NCI-H446 treated with DMSO at 0.1 percent for 48 hours (cell line): ENCODE measurements around the gene CPOX.

Source experiments
- DNase-seq: peaks from one replicate; lab custom pipeline; 2025; lab: John Stamatoyannopoulos, UW

The CPOX gene

DNA sequence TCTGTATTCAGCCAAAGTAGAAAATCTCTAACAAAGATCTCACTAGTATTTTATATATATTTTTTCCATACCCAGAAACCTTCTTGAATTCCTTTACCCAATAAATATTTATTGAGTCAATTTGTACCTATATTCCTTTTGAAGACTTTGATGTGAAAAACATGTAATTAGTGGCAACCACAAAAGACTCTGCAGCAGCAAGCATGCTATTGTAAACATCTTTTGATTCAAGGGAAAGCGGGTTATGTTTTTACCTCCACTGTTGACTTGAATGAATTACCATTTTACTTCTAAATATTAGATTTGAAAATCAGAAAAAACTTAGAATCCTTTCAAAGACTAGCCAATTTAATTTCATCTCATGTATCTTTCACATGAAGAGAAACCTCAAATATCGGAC lies 59.2 kb downstream of the CPOX start:
- DNase-seq: no peak

DNA sequence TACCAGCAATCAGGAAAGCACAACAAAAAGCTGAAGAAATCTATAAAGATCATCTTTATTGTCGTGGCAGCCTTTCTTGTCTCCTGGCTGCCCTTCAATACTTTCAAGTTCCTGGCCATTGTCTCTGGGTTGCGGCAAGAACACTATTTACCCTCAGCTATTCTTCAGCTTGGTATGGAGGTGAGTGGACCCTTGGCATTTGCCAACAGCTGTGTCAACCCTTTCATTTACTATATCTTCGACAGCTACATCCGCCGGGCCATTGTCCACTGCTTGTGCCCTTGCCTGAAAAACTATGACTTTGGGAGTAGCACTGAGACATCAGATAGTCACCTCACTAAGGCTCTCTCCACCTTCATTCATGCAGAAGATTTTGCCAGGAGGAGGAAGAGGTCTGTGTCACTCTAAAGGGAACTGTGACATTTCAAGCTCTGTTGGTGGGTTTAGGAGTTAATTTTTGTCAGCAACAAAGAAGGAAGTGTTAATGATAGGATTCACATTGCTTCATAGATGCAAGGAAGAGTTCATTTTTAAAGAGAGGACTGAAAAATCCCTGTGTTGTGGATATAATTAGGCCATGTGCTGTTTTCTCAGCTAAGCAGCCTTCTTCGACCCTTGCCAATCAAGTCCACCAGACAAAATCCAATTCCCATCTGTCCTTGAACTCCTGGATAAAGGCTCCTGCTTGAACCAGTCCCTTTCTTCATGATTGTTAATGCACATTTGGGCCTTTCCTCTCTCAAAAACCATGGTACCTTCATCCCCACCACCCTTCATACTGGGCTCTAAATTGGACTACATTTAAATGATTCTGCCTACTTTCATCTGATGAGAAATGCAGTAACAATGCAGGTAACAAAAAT lies 60.5 kb downstream of the CPOX start:
- DNase-seq: no peak

DNA sequence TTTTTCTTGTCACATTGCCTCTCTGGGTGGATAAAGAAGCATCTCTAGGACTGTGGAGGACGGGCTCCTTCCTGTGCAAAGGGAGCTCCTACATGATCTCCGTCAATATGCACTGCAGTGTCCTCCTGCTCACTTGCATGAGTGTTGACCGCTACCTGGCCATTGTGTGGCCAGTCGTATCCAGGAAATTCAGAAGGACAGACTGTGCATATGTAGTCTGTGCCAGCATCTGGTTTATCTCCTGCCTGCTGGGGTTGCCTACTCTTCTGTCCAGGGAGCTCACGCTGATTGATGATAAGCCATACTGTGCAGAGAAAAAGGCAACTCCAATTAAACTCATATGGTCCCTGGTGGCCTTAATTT lies 61.2 kb downstream of the CPOX start:
- DNase-seq: no peak

DNA sequence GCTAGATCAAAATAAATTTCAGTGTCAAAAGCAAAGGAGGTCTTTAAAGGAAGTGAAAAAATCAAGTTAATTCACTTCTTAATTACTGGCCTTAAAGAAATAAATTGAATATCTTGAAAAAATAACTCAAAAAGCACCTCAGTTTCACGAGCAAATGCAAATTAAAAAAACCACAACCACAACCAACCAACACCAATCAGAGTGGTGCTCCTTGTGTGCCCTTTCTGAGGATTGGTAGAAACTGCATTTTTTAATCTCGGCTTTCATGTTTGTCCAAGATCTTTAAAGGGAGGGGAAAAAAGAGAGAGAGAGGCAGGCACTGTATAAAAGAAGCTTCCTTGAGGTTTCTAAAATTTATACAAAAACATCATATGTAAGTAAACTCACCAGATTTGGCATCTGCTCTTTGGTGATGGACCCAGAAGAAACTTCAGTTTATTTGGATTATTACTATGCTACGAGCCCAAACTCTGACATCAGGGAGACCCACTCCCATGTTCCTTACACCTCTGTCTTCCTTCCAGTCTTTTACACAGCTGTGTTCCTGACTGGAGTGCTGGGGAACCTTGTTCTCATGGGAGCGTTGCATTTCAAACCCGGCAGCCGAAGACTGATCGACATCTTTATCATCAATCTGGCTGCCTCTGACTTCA lies 61.7 kb downstream of the CPOX start, which contains the start of gene GPR15:
TSS of gene GPR15 (plus strand) at position 357 of the 653 bp plus-strand sequence. CDS start at position 413, 56 bp downstream.
- no peak for DNase-seq

DNA sequence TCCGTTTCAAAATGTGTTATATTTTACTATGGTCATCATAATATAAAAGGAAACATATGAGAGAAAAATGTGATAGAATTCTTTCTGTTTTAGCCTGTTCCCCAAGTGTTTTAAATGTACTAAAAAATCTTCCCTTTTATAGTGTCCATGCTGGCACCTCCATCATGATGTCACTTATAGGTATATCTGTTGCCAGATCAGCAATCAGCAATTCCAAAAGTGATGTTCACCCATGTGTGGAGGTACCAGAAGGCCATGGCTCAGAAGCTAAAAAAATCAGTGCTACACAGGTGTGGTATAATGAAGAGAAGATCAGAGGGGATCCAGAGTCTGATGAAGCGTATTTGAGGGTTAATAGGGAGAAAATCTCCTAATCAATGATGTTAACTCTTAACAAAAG lies 62.7 kb downstream of the CPOX start:
- DNase-seq: no peak

DNA sequence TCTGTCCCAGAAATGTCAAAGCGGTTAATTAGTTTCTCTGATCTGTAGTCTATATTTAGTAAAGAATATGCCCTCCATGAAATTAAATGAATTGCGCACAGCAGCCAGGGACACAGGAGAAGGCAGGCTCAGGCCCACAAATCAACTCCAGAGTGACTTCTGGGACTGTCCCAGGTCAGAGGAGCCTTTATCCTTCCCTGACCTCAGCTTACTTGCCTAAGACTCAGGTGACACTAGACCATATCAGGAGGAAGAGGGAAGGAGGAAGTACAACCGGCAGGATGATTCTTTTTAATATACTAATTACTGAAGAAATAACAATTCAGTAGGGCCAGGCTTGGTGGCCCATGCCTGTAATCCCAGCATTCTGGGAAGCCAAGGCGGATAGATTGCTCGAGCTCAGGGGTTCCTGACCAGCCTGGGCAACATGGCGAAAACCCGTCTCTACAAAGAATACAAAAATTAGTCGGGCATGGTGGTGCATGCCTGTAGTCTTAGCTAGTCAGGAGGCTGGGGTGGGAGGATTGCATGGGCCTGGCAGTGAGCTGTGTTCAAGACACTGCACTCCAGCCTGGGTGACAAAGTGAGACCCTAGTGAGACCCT lies 63.5 kb downstream of the CPOX start:
- no peak for DNase-seq
